ENCODE results near the gene STXBP5. TPM values are rescaled to one million over a fixed set of nuclear protein-coding genes. Genes with fewer than 3 reads are reported as not detected.
A peak's percentile ranks its signal among the peaks of the same experiment; 100 is the strongest.

The STXBP5 gene
- total and polyA plus RNA-seq, 9 of the 15 experiments (the other 6 are each of a cell fraction or from before 2014, with no cell fraction given) = 23.3 to 172 (median 71.5) TPM

GRCh38 chr6:147201885-147202515 is 2.2 kb upstream of the STXBP5 start (continued):
- TF ChIP-seq CTCF (IDR thresholded peaks at IDR 0.05 in 2 of 3, conservative IDR thresholded peaks at IDR 0.05 in 1 of 3; ENCODE audit: insufficient read depth in 2 of 3, low read depth in 1 of 3, low read length in 3 of 3) = peak; percentile 7 to 38 (median 21); a peak in 2 of 6 replicates
- no peak for TF ChIP-seq ZNF551 (CRISPR knock-in tag; IDR thresholded peaks at IDR 0.05)
- no peak; the same call in 1 of the 2 replicates for TF ChIP-seq EGR1 (conservative IDR thresholded peaks at IDR 0.05)
- TF ChIP-seq TAF9B (IDR thresholded peaks at IDR 0.05; ENCODE audit: partially characterized antibody) = peak; percentile 53
- TF ChIP-seq, protein P1, sequence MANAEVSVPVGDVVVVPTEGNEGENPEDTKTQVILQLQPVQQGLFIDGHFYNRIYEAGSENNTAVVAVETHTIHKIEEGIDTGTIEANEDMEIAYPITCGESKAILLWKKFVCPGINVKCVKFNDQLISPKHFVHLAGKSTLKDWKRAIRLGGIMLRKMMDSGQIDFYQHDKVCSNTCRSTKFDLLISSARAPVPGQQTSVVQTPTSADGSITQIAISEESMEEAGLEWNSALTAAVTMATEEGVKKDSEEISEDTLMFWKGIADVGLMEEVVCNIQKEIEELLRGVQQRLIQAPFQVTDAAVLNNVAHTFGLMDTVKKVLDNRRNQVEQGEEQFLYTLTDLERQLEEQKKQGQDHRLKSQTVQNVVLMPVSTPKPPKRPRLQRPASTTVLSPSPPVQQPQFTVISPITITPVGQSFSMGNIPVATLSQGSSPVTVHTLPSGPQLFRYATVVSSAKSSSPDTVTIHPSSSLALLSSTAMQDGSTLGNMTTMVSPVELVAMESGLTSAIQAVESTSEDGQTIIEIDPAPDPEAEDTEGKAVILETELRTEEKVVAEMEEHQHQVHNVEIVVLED (CRISPR knock-in tag; IDR thresholded peaks at IDR 0.05) = no peak
- TF ChIP-seq CCNT2 (IDR thresholded peaks at IDR 0.05; ENCODE audit: borderline replicate concordance, extremely low read depth, insufficient read length, low read depth, low read length) = no peak
- no peak for TF ChIP-seq ILK (tag; IDR thresholded peaks at IDR 0.05; ENCODE audit: borderline replicate concordance, low read depth)
- TF ChIP-seq WHSC1 (IDR thresholded peaks at IDR 0.05; ENCODE audit: low read length) = no peak
- TF ChIP-seq, protein P2, sequence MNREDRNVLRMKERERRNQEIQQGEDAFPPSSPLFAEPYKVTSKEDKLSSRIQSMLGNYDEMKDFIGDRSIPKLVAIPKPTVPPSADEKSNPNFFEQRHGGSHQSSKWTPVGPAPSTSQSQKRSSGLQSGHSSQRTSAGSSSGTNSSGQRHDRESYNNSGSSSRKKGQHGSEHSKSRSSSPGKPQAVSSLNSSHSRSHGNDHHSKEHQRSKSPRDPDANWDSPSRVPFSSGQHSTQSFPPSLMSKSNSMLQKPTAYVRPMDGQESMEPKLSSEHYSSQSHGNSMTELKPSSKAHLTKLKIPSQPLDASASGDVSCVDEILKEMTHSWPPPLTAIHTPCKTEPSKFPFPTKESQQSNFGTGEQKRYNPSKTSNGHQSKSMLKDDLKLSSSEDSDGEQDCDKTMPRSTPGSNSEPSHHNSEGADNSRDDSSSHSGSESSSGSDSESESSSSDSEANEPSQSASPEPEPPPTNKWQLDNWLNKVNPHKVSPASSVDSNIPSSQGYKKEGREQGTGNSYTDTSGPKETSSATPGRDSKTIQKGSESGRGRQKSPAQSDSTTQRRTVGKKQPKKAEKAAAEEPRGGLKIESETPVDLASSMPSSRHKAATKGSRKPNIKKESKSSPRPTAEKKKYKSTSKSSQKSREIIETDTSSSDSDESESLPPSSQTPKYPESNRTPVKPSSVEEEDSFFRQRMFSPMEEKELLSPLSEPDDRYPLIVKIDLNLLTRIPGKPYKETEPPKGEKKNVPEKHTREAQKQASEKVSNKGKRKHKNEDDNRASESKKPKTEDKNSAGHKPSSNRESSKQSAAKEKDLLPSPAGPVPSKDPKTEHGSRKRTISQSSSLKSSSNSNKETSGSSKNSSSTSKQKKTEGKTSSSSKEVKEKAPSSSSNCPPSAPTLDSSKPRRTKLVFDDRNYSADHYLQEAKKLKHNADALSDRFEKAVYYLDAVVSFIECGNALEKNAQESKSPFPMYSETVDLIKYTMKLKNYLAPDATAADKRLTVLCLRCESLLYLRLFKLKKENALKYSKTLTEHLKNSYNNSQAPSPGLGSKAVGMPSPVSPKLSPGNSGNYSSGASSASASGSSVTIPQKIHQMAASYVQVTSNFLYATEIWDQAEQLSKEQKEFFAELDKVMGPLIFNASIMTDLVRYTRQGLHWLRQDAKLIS (CRISPR knock-in tag; IDR thresholded peaks at IDR 0.05) = peak; percentile 75; the same call in 1 of the 2 replicates
- TF ChIP-seq, protein P3, sequence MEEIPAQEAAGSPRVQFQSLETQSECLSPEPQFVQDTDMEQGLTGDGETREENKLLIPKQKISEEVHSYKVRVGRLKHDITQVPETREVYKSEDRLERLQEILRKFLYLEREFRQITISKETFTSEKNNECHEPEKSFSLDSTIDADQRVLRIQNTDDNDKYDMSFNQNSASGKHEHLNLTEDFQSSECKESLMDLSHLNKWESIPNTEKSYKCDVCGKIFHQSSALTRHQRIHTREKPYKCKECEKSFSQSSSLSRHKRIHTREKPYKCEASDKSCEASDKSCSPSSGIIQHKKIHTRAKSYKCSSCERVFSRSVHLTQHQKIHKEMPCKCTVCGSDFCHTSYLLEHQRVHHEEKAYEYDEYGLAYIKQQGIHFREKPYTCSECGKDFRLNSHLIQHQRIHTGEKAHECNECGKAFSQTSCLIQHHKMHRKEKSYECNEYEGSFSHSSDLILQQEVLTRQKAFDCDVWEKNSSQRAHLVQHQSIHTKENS (CRISPR knock-in tag; IDR thresholded peaks at IDR 0.05) = no peak
- TF ChIP-seq CHAMP1 (IDR thresholded peaks at IDR 0.05) = peak; percentile 84; the same call in 1 of the 2 replicates
- TF ChIP-seq TAF1 (IDR thresholded peaks at IDR 0.05; ENCODE audit: control insufficient read depth, extremely low read depth, insufficient read depth, low read length, severe bottlenecking) = peak; percentile 57
- no peak; the same call in 1 of the 2 replicates for TF ChIP-seq RFX1 (IDR thresholded peaks at IDR 0.05)
- TF ChIP-seq SPI1 (IDR thresholded peaks at IDR 0.05; ENCODE audit: borderline replicate concordance, low read depth, low read length) = no peak
- 0 out of 2 replicates have a peak, but pooled peaks have one; percentile 10 for TF ChIP-seq STAT5A (IDR thresholded peaks at IDR 0.05; ENCODE audit: borderline replicate concordance, low read length)

All from K562 (cell line).